Measurements from ENCODE around the gene KAZN. TPM values are rescaled to one million over a fixed set of nuclear protein-coding genes. Genes with fewer than 3 reads are reported as not detected.

KAZN gene
- total RNA-seq, 1 donor from 2014 or later: 33.5 TPM

DNA sequence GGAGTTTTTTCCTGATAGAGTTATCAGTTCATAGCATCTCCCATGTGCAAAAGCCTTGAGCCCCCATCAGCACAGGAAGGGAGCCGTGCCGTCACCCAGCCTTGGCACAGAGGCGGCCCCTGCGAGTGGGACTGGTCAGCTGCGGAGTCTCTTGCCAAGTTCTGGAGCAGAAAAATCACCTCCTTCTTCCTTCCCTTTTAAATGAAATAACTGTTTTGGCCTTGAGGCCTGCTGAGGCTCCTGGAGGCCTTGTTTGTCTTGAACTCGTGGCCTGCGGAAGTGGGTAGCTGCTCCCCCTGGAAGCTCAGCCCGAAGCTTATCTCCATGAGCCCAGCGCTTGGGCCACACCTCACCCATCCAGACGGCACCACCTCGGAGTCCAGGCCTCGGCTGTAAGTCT, 409.4 kb downstream of the KAZN start:
- H3K36me3 ChIP-seq: no peaks in the 10 kb centered on the region
- H3K4me1 ChIP-seq: peaks cover 28% of the 10 kb centered on the region
- no peaks in the 10 kb centered on the region for H3K27me3 ChIP-seq
- DNase-seq (no peak), ATAC-seq (peak; percentile 50)
- no peaks in the 10 kb centered on the region for H3K9me3 ChIP-seq
- no peak overlapping the region for H3K4me3 ChIP-seq
- H3K27ac ChIP-seq: peak overlapping the region; percentile 55
- intact Hi-C loops (cut with DNase I): no loop called here
- TF ChIP-seq, protein P1, sequence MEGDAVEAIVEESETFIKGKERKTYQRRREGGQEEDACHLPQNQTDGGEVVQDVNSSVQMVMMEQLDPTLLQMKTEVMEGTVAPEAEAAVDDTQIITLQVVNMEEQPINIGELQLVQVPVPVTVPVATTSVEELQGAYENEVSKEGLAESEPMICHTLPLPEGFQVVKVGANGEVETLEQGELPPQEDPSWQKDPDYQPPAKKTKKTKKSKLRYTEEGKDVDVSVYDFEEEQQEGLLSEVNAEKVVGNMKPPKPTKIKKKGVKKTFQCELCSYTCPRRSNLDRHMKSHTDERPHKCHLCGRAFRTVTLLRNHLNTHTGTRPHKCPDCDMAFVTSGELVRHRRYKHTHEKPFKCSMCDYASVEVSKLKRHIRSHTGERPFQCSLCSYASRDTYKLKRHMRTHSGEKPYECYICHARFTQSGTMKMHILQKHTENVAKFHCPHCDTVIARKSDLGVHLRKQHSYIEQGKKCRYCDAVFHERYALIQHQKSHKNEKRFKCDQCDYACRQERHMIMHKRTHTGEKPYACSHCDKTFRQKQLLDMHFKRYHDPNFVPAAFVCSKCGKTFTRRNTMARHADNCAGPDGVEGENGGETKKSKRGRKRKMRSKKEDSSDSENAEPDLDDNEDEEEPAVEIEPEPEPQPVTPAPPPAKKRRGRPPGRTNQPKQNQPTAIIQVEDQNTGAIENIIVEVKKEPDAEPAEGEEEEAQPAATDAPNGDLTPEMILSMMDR (IDR thresholded peaks at IDR 0.05): no peak

DNA sequence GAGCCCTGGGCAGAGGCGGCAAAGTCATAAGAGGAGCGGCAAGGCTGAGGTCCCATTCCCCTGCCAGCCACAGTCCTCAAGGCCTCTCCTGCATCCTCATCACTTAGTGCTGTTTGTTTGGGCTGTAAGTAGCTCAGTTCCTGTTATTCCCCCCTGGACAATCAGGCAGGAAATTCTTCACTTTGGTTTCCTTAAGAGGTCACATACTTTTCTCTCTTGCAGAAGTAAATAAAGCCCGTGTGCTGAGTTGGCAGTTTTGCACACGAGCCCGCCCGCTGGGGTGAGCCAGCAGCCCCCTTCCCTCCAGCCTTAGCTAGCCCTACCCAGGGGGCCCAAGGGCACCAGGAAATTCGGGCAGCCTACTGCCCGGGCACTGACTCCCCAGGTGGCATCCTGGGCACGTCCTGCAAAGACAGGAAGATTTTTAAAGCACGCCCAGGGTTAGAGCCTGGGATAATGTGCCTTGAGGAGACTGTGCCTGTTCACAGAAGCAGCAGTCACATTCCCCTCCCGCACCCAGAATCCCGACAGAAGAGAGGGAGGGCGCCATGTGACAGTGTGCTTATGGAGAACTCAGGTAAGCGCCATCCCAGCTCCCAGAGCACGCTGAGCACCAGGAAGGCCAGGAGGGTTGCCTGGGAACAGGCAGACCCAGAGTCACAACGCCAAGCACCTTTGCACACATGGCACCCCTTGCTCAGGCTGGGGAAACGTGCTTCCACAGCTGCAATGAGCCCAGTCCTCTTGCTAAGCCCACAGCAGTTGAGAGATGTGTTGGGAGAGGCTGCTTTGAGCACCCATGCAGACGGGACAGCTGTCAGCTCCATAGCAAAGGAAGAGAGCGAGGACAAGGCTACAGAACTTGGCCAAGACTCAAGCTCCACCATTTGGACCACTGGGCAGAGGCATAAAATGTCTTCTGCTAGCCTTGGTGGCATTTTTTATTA, 410.6 kb downstream of the KAZN start:
- H3K9me3 ChIP-seq: no peaks in the 10 kb centered on the region
- H3K4me1 ChIP-seq: peaks cover 28% of the 10 kb centered on the region
- ATAC-seq (peak; percentile 59), DNase-seq (no peak)
- no peaks in the 10 kb centered on the region for H3K36me3 ChIP-seq
- intact Hi-C loops (cut with DNase I): no loop called here
- no peaks in the 10 kb centered on the region for H3K27me3 ChIP-seq
- H3K4me3 ChIP-seq: no peak overlapping the region
- TF ChIP-seq, protein P1 (IDR thresholded peaks at IDR 0.05): no peak
- H3K27ac ChIP-seq: peak overlapping the region; percentile 55

DNA sequence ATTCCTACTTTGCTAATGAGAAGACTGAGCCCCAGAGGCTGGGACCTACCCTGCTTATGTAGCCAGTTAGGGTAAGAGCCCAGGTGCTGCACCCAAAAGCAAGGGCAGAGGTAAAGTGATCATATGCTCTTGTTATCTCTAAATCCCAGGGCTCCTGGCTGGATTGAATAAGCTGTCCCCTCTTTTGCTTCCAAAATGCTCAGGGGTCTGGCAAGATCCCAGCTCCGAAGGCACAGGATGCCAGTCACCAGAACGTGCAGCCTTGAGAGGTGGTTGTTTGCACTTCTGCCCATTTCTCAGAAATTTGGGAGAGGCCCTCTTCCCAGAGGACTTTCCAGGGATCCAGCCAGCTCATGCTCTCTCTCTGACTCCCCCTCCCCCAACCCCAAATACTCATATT, 412.7 kb downstream of the KAZN start:
- TF ChIP-seq, protein P1 (IDR thresholded peaks at IDR 0.05): no peak
- Histone ChIP-seq H3K27me3 (no peaks in the 10 kb centered on the region), H3K27ac (no peak overlapping the region), H3K9me3 (no peaks in the 10 kb centered on the region), H3K4me3 (no peak overlapping the region), H3K36me3 (no peaks in the 10 kb centered on the region), H3K4me1 (peaks cover 36% of the 10 kb centered on the region)
- intact Hi-C loops (cut with DNase I): no loop called here
- no peak for ATAC-seq
- no peak for DNase-seq

DNA sequence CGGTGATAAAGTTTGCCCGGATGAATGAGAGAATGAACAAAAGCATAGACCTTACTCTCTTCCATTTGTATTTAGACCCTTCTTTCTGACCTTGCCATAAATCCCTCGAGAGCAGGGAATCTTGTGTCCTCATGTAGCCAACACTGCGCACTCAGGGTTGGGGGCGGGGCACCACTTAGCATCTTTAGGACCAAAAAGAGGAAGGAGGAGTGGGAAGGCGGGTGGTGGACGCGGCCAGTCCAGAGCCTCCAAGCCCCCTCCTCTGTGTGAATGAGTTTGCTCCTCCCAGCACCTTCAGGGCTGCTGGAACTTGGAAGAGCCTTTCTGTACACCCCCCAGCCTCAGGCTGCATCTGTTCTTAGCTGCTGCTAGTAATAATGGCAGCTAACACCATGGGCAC, 413.2 kb downstream of the KAZN start:
- ATAC-seq (no peak), DNase-seq (no peak)
- H3K9me3 ChIP-seq: no peaks in the 10 kb centered on the region
- H3K36me3 ChIP-seq: no peaks in the 10 kb centered on the region
- intact Hi-C loops (cut with DNase I): no loop called here
- H3K4me1 ChIP-seq: peaks cover 35% of the 10 kb centered on the region
- TF ChIP-seq, protein P1 (IDR thresholded peaks at IDR 0.05): no peak
- H3K4me3 ChIP-seq: no peak overlapping the region
- H3K27ac ChIP-seq: no peak overlapping the region
- H3K27me3 ChIP-seq: no peaks in the 10 kb centered on the region

DNA sequence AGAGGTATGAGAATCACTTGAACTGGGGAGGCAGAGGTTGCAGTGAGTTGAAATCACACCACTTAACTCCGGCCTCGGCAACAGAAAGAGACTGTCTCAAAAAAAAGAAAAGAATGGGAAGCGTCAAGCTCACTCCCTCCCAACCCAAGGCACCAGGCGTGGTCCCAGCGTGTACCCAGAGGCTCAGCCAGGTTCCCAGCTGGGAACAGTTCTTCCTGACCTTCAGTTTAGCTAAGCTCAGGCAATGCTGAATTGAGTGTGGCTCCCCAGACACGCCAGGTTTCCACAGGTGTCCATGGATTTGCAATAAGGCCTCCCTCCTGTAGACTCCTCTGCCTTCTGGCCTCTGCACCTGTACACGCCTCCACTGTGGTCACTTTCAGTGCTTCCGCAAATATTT, 414.3 kb downstream of the KAZN start:
- H3K4me3 ChIP-seq: no peak overlapping the region
- intact Hi-C loops (cut with DNase I): no loop called here

More for the DNA sequence above, 414.3 kb downstream of the KAZN start:
- Histone ChIP-seq H3K27me3 (no peaks in the 10 kb centered on the region), H3K4me1 (peaks cover 29% of the 10 kb centered on the region), H3K9me3 (no peaks in the 10 kb centered on the region), H3K36me3 (no peaks in the 10 kb centered on the region), H3K27ac (no peak overlapping the region)
- TF ChIP-seq, protein P1 (IDR thresholded peaks at IDR 0.05): no peak
- DNase-seq: no peak
- no peak for ATAC-seq

Data from upper lobe of right lung (tissue), 1 donor.